ENCODE data around the gene UPK2.

Gene UPK2

GRCh38 chr11:118996926-118997626 is 41.0 kb downstream of the UPK2 start:
- no peak for TF ChIP-seq CTCF (conservative IDR thresholded peaks at IDR 0.05; ENCODE audit: low read depth, low read length)
- no peaks in the 10 kb centered on the region for H3K79me2 ChIP-seq (ENCODE audit: insufficient read depth, low read depth)
- H2AFZ ChIP-seq (ENCODE audit: low read depth): peak overlapping the region; percentile 87
- peak overlapping the region; percentile 44; the same call in 1 of the 2 replicates for H3K9ac ChIP-seq
- H3K4me1 ChIP-seq (ENCODE audit: low read depth, poor library complexity, severe bottlenecking): no peaks in the 10 kb centered on the region
- no peak overlapping the region for H3K4me3 ChIP-seq (IDR thresholded peaks at IDR 0.05; ENCODE audit: insufficient read depth, low read depth, low read length)
- peak overlapping the region; percentile 42; the same call in 1 of the 2 replicates for H3K27ac ChIP-seq
- no peaks in the 10 kb centered on the region for H4K20me1 ChIP-seq (ENCODE audit: insufficient read depth)
- peak overlapping the region; percentile 68 for H3K4me2 ChIP-seq
- no peaks in the 10 kb centered on the region for H3K27me3 ChIP-seq (ENCODE audit: insufficient read depth, low read depth)
- H3K36me3 ChIP-seq (ENCODE audit: insufficient read depth): peaks cover 4% of the 10 kb centered on the region; the same call in 1 of the 2 replicates

GRCh38 chr11:118997627-118998387 is 41.7 kb downstream of the UPK2 start, which contains the start of gene CENATAC:
CENATAC (plus strand) TSS chr11:118998138; CDS start chr11:118998198, 60 bp downstream.
- Histone ChIP-seq H3K27ac (peak within 1 kb of the TSS; percentile 42; the same call in 1 of the 2 replicates), H3K79me2 (ENCODE audit: insufficient read depth, low read depth) (no peaks in the 10 kb centered on the region), H3K36me3 (ENCODE audit: insufficient read depth) (peaks cover 4% of the 10 kb centered on the region; the same call in 1 of the 2 replicates)

GRCh38 chr11:118998388-118998717 is 42.3 kb downstream of the UPK2 start:
- Histone ChIP-seq H3K79me2 (ENCODE audit: insufficient read depth, low read depth) (no peaks in the 10 kb centered on the region), H2AFZ (ENCODE audit: low read depth) (peak overlapping the region; percentile 87)

More at GRCh38 chr11:118997627-118998387, 41.7 kb downstream of the UPK2 start, which contains the start of gene CENATAC:
- Histone ChIP-seq H3K9ac (peak within 1 kb of the TSS; percentile 44; the same call in 1 of the 2 replicates), H3K4me1 (ENCODE audit: low read depth, poor library complexity, severe bottlenecking) (no peaks in the 10 kb centered on the region), H3K27me3 (ENCODE audit: insufficient read depth, low read depth) (no peaks in the 10 kb centered on the region), H4K20me1 (ENCODE audit: insufficient read depth) (no peaks in the 10 kb centered on the region), H3K4me3 (IDR thresholded peaks at IDR 0.05; ENCODE audit: insufficient read depth, low read depth, low read length) (no peak within 1 kb of the TSS), H2AFZ (ENCODE audit: low read depth) (peak within 1 kb of the TSS; percentile 87), H3K4me2 (peak within 1 kb of the TSS; percentile 68)
- TF ChIP-seq CTCF (conservative IDR thresholded peaks at IDR 0.05; ENCODE audit: low read depth, low read length): no peak

More at GRCh38 chr11:118998388-118998717, 42.3 kb downstream of the UPK2 start:
- Histone ChIP-seq H3K4me3 (IDR thresholded peaks at IDR 0.05; ENCODE audit: insufficient read depth, low read depth, low read length) (no peak overlapping the region), H3K27ac (no peak overlapping the region), H3K36me3 (ENCODE audit: insufficient read depth) (peaks cover 4% of the 10 kb centered on the region; the same call in 1 of the 2 replicates), H4K20me1 (ENCODE audit: insufficient read depth) (no peaks in the 10 kb centered on the region), H3K4me1 (ENCODE audit: low read depth, poor library complexity, severe bottlenecking) (no peaks in the 10 kb centered on the region), H3K27me3 (ENCODE audit: insufficient read depth, low read depth) (no peaks in the 10 kb centered on the region), H3K9ac (peak overlapping the region; percentile 44; the same call in 1 of the 2 replicates), H3K4me2 (peak overlapping the region; percentile 63; the same call in 1 of the 2 replicates)
- no peak for TF ChIP-seq CTCF (conservative IDR thresholded peaks at IDR 0.05; ENCODE audit: low read depth, low read length)

Data from KMS-11 (cell line).